CD4-positive, alpha-beta T cell treated with Interleukin-4 for 1 hour (primary cell): Measurements from ENCODE around the gene PHF2.

Experiments
- DNase-seq, 2 donors: peaks; one replicate each; pipeline ENCODE4 v3.0.0-alpha.2; 2020 to 2022

Gene PHF2

GRCh38 chr9:93587651-93588347 lies 11.4 kb downstream of the PHF2 start:
- no peak for DNase-seq

DNA sequence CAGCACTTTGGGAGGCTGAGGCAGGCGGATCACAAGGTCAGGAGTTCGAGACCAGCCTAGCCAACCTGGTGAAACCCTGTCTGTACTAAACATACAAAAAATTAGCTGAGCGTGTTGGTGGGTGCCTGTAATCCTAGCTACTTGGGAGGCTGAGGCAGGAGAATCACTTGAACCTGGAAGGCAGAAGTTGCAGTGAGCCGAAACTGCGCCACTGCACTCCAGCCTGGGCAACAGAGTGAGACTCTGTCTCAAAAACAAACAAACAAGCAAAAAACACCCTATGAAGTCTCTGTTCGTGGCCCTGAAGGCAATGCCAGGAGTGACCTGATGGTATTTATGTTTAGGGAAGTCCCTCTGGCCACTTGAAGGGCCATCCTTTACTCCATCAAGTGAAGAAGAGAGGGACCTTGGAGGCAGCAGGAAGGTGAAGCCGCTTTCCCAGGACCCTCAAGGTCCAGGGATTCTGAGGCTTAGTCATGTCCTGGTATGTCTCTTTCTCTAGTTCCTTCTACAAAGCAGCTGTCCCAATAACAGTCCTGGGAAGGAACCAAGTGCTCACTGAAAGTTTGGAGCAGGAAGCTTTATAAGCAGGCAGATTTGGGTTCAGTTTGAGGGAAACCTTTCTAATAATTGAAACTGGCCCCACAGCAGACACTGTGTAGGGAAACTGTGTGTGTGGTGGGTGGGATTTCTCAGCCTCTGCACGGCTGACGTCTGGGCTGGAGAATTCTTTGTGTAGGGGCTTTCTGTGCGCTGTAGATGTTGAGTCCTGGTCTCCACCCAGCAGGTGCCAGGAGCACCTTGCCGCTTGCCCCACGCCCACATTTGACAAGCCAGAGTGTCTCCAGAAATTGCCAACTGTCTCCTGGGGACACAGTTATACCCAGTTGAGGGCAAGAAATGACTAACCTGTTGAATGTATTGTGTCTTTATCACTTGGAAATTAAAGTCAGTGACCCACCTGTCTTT lies 12.5 kb downstream of the PHF2 start:
- no peak for DNase-seq

DNA sequence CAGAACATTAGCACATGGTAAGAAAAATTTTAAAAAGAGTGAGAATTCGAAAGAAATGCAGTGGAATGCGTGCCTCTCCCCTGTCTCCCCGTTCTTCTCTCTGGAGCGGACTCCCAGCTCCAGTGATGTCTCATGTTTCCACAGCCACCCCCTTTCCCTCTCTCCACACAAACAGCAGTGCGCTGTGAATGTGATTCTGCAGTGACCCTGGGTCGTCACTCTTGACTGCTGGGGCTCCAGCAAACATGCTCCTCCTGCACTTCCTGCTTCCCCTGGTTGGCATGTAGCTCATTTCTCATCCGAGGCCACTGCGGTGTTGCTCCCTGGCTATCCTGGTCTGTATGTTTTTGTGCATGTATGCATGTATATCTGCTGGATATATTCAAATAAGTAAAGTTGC lies 13.3 kb downstream of the PHF2 start:
- no peak for DNase-seq

GRCh38 chr9:93590609-93591234 lies 14.3 kb downstream of the PHF2 start:
- DNase-seq = no peak

DNA sequence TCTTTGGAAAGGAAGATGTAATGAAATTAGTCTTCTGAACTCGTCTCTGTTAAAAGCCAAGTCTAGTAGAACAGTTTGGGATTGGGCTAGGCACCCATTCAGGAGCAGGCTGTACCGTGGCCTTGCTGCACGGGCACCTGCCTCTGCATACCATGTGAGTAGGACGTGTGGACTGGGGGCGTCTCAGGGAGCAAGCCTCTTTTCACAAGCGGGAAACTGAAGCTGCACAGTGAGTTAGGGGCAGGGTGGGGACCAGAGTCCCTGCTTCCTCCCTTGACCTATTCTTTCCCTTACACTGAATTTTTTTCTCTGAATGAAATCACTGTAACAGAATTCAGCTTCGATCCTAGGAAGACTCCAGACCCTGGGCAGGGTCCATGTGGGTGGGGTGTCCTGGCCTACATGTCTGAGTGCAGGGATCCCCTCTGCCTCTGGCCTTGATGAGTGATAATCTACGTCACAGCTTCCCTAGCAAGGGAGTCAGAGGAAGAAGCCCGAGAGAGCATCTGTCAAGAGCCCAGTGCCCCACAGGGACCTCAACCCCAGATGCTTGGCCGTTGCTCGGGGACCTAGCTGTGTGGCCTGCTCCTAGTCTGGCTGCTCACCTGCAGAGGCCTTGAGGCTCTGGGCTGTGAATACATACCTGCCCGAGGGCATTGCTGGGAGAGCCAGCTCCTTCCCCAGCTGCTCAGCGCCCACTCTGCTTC lies 15.1 kb downstream of the PHF2 start:
- DNase-seq = no peak

GRCh38 chr9:93592008-93592642 lies 15.7 kb downstream of the PHF2 start:
- DNase-seq = no peak

DNA sequence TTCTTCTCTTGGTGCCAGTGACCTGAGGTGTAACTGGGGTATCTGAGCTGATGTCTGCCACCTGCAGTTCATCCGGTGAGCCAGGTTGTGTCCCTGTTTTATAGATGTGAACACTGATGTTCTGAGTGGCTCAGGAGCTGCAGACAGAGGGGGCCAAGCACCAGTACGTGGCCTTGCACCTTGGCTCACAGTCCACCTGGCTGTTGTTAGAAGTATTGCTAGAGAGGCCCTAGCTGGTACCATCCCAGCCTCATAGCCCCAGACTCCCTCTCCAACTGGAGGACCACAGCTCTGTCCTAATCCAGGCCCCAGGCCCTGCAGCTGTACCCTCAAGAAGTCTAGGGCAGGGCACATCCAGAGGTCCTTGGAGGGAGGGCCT lies 16.2 kb downstream of the PHF2 start:
- no peak for DNase-seq

GRCh38 chr9:93593144-93593658 lies 16.8 kb downstream of the PHF2 start:
- DNase-seq = no peak

GRCh38 chr9:93594041-93594756 lies 17.8 kb downstream of the PHF2 start:
- DNase-seq = no peak

GRCh38 chr9:93595461-93595860 lies 19.1 kb downstream of the PHF2 start:
- no peak for DNase-seq

DNA sequence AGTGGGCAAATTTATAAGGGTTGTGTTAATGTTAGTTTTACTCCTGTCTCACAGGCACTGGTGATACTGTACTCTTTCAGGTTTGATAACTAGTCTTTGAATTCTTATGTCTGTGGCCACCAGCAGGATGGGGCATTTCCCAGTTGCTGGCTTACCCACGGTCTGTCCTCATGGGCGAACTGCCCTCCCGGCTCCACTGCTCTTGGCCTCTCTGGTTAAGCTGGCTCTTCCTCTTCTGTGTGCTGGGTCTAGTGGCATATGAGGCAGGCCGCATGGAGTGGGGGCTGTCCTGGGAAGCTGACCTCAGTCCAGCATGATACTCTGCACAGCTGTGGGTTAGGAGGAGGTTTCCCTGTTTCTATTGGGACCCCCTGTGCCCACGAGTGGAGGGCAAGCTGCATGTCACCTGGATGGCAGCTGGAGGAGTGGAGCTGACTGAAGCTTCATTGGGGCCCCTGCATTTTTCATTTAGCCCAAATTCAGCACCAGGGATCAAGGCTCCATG lies 19.5 kb downstream of the PHF2 start:
- DNase-seq = no peak

DNA sequence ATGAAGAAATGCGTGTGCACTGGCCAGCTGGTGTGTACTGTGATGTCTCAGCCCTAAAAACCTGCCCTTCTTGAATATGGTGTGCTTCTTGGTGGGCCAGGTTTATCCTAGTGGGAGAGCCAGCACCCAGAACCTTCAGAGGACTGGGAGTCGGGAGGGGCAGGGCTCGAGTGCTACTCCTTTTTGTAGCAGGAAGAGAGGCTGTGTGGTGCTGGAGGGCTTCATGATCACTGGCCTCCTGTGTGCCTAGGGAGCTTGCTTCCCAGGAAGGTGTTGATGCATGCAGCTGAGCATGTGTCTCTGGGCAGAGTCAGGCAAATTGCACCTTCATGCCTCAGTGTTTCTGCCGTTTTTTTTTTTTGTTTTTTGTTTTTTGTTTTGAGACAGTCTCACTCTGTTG lies 20.0 kb downstream of the PHF2 start:
- no peak for DNase-seq

GRCh38 chr9:93597142-93597706 lies 20.8 kb downstream of the PHF2 start:
- DNase-seq = no peak

DNA sequence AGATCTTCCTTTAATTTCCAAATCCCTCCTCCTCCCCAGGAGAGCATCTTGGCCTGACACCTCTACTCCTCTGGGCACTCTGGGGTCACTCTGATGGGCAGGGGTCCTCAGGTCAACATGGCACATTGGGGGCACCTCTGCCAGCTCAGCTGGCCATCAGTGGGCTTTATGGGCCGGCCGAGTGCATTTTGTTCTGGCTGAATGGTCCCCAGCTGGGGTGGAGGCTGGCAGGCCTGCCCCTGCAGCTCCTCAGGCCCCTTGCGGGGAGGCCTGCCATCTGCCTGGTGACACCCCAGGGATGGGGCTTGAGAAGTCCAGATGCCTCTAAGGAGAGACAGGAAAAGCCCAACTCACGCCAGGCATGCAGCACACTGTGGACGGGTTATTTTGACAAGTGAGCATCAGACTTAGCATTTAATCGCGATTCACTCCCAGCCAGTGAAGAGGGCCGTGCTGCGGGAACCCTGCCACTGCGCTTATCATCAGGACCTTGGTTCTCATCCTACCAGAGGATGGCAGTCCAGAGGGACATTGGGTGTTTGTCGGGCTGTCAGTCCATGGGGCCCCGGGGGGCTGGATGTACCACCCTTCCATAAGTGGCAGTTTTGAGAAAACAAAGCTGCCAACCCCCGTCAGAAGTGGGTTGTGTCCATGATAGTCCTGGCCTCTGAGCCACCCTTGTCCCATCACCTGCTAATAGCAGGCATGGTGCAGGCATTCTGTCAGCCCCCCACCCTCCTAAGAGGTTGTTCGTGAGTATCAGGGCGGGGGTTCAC lies 21.7 kb downstream of the PHF2 start:
- no peak for DNase-seq

- DNase-seq = no peak
Observed at GRCh38 chr9:93598647-93599241, 22.4 kb downstream of the PHF2 start.

- DNase-seq = no peak
Observed at GRCh38 chr9:93599571-93600403, 23.4 kb downstream of the PHF2 start.

DNA sequence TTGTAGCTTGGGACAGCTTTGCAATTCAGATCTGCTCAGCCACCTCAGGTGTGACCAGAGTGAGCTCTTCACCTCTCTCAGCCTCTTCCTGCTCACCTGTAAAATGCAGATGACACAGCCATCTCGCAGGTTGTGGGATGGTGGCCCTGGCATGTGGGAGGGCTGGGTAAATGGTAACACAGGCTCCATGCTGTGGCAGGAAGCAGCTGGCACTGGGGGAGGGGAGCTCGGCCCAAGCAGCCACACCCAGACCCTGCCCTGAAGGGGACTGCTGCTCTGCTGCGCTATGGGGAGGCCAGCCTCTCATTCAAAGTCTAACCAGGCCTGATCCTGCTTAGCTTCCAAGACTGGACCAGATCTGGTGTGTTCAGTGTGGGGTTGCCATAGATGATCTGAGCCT lies 24.1 kb downstream of the PHF2 start:
- no peak for DNase-seq

DNA sequence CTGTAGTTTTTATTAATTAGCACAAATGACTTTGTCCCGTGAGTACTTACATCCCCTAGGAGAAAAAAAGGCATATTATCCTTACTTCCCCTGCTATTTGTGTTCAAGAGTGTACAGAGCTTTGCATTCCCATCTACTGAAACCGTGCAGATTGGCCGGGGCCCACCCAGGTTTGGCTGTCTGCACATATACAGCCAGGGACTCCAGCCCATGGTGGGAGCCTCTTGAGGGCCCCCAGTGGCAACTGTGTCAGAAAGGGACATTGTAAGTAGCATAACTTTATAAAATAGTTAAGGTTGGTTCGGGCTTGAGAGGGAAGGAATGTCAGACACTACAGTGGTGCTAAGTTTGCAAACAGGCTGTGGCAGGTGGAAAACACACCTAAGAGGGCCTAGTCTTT lies 24.7 kb downstream of the PHF2 start:
- no peak for DNase-seq

- DNase-seq = no peak
Observed at GRCh38 chr9:93601666-93602065, 25.3 kb downstream of the PHF2 start.
